ENCODE data around the gene MRPL58. TPM values are rescaled to one million over a fixed set of nuclear protein-coding genes. Genes with fewer than 3 reads are reported as not detected.
"Not testable (repeated sequence)": the region's sequence is repeated elsewhere in the genome, so short reads cannot be mapped to it uniquely, and the experiment has no call there.

The MRPL58 gene
- total RNA-seq, 1 donor from 2014 or later: 31.8 TPM

GRCh38 chr17:75044716-75045115, 32.2 kb downstream of the MRPL58 start:
- Mint-ChIP-seq H3K27me3 (no peaks in the 10 kb centered on the region), H3K9me3 (no peaks in the 10 kb centered on the region), H3K4me3 (peak overlapping the region; percentile 44), H3K36me3 (ENCODE audit: low read depth) (peaks cover 40% of the 10 kb centered on the region), H3K4me1 (peaks cover 37% of the 10 kb centered on the region), H3K27ac (peak overlapping the region; percentile 12)
- TF ChIP-seq, protein P1, sequence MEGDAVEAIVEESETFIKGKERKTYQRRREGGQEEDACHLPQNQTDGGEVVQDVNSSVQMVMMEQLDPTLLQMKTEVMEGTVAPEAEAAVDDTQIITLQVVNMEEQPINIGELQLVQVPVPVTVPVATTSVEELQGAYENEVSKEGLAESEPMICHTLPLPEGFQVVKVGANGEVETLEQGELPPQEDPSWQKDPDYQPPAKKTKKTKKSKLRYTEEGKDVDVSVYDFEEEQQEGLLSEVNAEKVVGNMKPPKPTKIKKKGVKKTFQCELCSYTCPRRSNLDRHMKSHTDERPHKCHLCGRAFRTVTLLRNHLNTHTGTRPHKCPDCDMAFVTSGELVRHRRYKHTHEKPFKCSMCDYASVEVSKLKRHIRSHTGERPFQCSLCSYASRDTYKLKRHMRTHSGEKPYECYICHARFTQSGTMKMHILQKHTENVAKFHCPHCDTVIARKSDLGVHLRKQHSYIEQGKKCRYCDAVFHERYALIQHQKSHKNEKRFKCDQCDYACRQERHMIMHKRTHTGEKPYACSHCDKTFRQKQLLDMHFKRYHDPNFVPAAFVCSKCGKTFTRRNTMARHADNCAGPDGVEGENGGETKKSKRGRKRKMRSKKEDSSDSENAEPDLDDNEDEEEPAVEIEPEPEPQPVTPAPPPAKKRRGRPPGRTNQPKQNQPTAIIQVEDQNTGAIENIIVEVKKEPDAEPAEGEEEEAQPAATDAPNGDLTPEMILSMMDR (IDR thresholded peaks at IDR 0.05): no peak
- POLR2A ChIA-PET: no interaction called here
- intact Hi-C loops (cut with micrococcal nuclease): no loop called here
- no peak for DNase-seq
- ATAC-seq (ENCODE audit: low read depth): no peak
- CTCF ChIA-PET: no interaction called here

- H3K27ac Mint-ChIP-seq: peak overlapping the region; percentile 86
- peaks cover 33% of the 10 kb centered on the region for H3K36me3 Mint-ChIP-seq (ENCODE audit: low read depth)
- POLR2A ChIA-PET: interaction anchor here (1.0 to 3.9 kb wide), 8 partner anchors 11 to 160 kb away, joined by 3 to 31 read pairs (median 4); partner anchors contain the start of genes ARMC7, MRPL58, NUP85 and SLC16A5
- H3K4me1 Mint-ChIP-seq: peaks cover 37% of the 10 kb centered on the region
- H3K27me3 Mint-ChIP-seq; H3K9me3 Mint-ChIP-seq; ATAC-seq (ENCODE audit: low read depth); DNase-seq: not testable (repeated sequence)
- H3K4me3 Mint-ChIP-seq: peak overlapping the region; percentile 97
- CTCF ChIA-PET: interaction anchor here (1.2 to 1.7 kb wide), 3 partner anchors 34 to 84 kb away, joined by 4 to 7 read pairs (median 4); partner anchors contain the start of gene MRPL58
- intact Hi-C loops (cut with micrococcal nuclease): loop anchor here (1.0 to 2.0 kb wide), 7 partner anchors 33 to 215 kb away; partner anchors contain the start of genes ARMC7, CDR2L, FDXR and GGA3
These were observed 33.5 kb downstream of the MRPL58 start for GRCh38 chr17:75045946-75046406.

- DNase-seq (peak; percentile 91), ATAC-seq (ENCODE audit: low read depth) (peak; percentile 95)
- H3K4me1 Mint-ChIP-seq: peaks cover 37% of the 10 kb centered on the region
- no peaks in the 10 kb centered on the region for H3K9me3 Mint-ChIP-seq
- peak within 1 kb of the TSS; percentile 97 for H3K4me3 Mint-ChIP-seq
- peak within 1 kb of the TSS; percentile 86 for H3K27ac Mint-ChIP-seq
- H3K27me3 Mint-ChIP-seq: no peaks in the 10 kb centered on the region
- intact Hi-C loops (cut with micrococcal nuclease): loop anchor here (1.0 to 2.0 kb wide), 10 partner anchors 12 to 214 kb away; partner anchors contain the start of genes ARMC7, CDR2L, FDXR and GGA3
- H3K36me3 Mint-ChIP-seq (ENCODE audit: low read depth): peaks cover 29% of the 10 kb centered on the region
- ChIA-PET CTCF (interaction anchor here (1.1 to 1.7 kb wide), 6 partner anchors 14 to 155 kb away, joined by 3 to 7 read pairs (median 4); partner anchors contain the start of genes MRPL58 and NT5C), POLR2A (interaction anchor here (0.5 to 3.9 kb wide), 11 partner anchors 11 to 173 kb away, joined by 3 to 31 read pairs (median 3); partner anchors contain the start of genes ARMC7, FDXR, MRPL58 and NUP85)
- TF ChIP-seq, protein P1 (IDR thresholded peaks at IDR 0.05): no peak
These were observed 34.2 kb downstream of the MRPL58 start, which contains the start of the genes ATP5PD and KCTD2 for GRCh38 chr17:75046407-75047289. TSS of gene ATP5PD (minus strand) at chr17:75046969. CDS start at chr17:75042650, 4,319 bp downstream. TSS of gene KCTD2 (plus strand) at chr17:75047225. CDS start at chr17:75047251, 26 bp downstream.

- H3K9me3 Mint-ChIP-seq: no peaks in the 10 kb centered on the region
- H3K36me3 Mint-ChIP-seq (ENCODE audit: low read depth): peaks cover 29% of the 10 kb centered on the region
- ATAC-seq (ENCODE audit: low read depth) (peak; percentile 1), DNase-seq (no peak)
- ChIA-PET POLR2A (interaction anchor here (0.6 to 3.9 kb wide), 6 partner anchors 10 to 174 kb away, joined by 3 to 31 read pairs (median 8); partner anchors contain the start of genes ARMC7, FDXR and MRPL58), CTCF (interaction anchor here (1.1 to 1.7 kb wide), 5 partner anchors 13 to 154 kb away, joined by 3 to 7 read pairs (median 3); partner anchors contain the start of genes MRPL58 and NT5C)
- H3K4me3 Mint-ChIP-seq: peak overlapping the region; percentile 88
- peaks cover 37% of the 10 kb centered on the region for H3K4me1 Mint-ChIP-seq
- no peaks in the 10 kb centered on the region for H3K27me3 Mint-ChIP-seq
- H3K27ac Mint-ChIP-seq: peak overlapping the region; percentile 78
- TF ChIP-seq, protein P1 (IDR thresholded peaks at IDR 0.05): no peak
- intact Hi-C loops (cut with micrococcal nuclease): loop anchor here (1.0 to 2.0 kb wide), 9 partner anchors 13 to 213 kb away; partner anchors contain the start of genes CDR2L, FDXR, GGA3 and MRPL58
These were observed 35.1 kb downstream of the MRPL58 start for GRCh38 chr17:75047398-75048098.
